Activated naive CD8-positive, alpha-beta T cell (primary cell): Measurements from ENCODE around the gene ATP5PB.

Experiments used
- H3K27ac Mint-ChIP-seq: one replicate; pipeline ENCODE4 v1.8.0; 2021; ENCODE audit warnings: mixed read lengths
- H3K27me3 Mint-ChIP-seq: one replicate; pipeline ENCODE4 v1.8.0; 2021; ENCODE audit warnings: mixed read lengths
- H3K36me3 Mint-ChIP-seq: one replicate; pipeline ENCODE4 v1.8.0; 2021; ENCODE audit warnings: mixed read lengths
- H3K4me1 Mint-ChIP-seq: one replicate; pipeline ENCODE4 v1.8.0; 2021; ENCODE audit warnings: low read depth, mixed read lengths
- H3K4me3 Mint-ChIP-seq: one replicate; pipeline ENCODE4 v1.8.0; 2021; ENCODE audit warnings: mild to moderate bottlenecking, mixed read lengths
- H3K9me3 Mint-ChIP-seq: one replicate; pipeline ENCODE4 v1.8.0; 2021; ENCODE audit warnings: low read depth, mixed read lengths

Gene ATP5PB

DNA sequence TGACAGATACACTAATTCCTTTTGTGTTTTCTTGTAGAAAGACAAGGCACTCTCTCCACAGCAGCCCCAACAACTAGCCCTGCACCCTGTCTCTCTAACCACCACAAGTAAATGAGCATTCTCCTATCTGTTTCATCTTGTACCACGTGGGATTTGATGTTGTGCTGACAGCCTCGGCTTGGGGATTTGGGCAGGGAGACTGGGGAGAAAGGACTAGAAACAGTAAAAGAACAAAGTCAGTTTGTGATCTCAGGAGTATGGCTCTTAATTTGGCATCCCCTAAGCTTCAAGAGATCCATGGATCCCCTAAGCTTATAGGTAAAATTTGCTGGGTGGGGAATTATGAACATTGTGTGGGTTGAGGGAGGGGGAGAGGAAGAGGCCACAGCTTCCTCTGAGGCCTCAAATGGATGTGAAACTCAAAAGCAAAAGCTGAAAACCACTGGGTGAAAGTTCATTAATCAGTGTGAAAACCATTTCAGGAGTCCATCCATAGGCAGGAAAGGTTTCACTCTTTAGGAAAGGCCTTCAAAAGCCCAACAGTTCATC, 27.6 kb downstream of the ATP5PB start:
- peaks cover 9% of the 10 kb centered on the region for H3K36me3 Mint-ChIP-seq
- H3K27me3 Mint-ChIP-seq, result no peaks in the 10 kb centered on the region
- peaks cover 72% of the 10 kb centered on the region for H3K4me1 Mint-ChIP-seq
- H3K9me3 Mint-ChIP-seq, result no peaks in the 10 kb centered on the region
- peak overlapping the region; percentile 89 for H3K4me3 Mint-ChIP-seq
- peak overlapping the region; percentile 94 for H3K27ac Mint-ChIP-seq

DNA sequence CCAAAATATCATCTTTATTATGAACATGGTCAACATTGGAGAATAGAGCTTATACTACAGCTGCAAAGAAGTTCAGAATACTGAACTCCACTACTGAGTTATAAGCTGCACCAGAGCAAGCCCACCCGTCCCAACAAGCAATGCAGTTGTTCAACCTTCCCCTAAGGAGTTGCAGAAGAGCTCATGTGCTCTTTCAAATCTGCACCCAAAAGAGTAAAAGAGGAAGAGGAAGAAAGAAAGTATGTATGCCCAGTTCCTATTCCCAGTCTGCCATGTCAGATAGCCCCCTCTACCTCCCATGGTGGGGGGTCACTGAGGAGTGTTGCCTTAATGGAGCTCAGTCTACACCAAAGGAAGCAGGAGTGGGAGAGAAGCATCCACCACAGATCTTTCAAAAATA, 31.4 kb downstream of the ATP5PB start:
- Mint-ChIP-seq H3K4me3 (no peak overlapping the region), H3K27ac (no peak overlapping the region), H3K9me3 (no peaks in the 10 kb centered on the region), H3K27me3 (no peaks in the 10 kb centered on the region), H3K36me3 (peaks cover 5% of the 10 kb centered on the region), H3K4me1 (peaks cover 48% of the 10 kb centered on the region)

DNA sequence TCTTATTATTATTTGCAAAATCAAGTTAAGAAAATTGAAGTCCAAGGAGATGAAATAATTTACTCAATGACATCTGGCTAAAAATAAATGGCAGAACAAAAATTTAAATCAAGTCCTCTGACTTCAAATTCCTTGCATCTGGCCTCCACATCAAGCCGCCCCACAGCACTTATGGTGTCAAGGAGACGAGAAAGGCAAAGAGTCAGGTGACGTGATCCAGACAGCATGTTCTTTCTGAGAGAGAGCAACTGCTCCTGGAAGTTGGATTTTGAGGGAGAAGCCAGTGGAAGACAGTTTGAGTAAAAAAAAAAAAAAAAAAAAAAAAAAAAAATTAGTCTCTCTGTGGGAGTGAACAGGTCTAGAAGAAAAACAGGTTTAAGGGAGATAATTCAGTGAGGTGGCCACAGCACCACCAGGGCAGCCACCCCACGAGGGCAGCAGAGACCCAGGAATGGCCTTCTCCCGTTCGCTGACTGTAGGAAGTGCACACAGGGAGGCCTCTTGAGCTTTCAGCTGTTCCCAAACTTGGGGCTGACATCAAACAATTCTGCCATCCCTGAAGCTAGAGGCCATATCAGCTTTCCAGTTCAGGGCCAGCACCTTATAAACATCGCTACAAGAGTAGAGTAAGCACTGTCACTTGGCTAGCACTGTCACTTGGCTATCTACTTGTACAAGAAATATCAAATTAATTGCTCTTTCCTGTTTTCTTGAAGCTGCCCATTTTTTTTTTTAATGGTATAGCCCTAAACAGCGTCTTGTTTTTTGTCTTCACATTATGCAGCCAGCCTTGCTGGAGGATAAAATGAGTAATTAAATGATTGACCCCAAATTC, 32.3 kb downstream of the ATP5PB start:
- Mint-ChIP-seq H3K27me3 (no peaks in the 10 kb centered on the region), H3K27ac (peak overlapping the region; percentile 16), H3K9me3 (no peaks in the 10 kb centered on the region), H3K4me3 (no peak overlapping the region), H3K36me3 (peaks cover 5% of the 10 kb centered on the region), H3K4me1 (peaks cover 39% of the 10 kb centered on the region)

DNA sequence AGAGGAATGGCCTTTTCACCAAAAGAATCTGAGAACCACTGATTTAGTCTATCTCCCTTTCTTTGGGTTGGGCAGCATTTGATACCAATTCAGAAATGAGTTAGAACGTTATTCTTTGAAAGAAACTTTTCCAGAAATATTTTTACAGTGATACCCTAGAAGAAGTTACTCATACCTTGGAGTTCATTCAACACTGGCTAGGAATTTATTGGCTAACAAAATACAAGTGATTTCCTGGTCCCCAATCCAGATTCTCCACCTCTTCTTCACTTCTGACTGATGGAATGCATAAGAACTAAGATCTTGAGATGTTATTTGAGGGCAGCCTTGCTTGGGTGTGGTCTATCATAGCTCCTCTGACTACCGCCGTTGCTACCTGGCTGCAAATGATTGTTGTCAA, 33.9 kb downstream of the ATP5PB start:
- H3K4me3 Mint-ChIP-seq, result no peak overlapping the region
- H3K27me3 Mint-ChIP-seq, result no peaks in the 10 kb centered on the region
- no peaks in the 10 kb centered on the region for H3K36me3 Mint-ChIP-seq
- H3K9me3 Mint-ChIP-seq, result no peaks in the 10 kb centered on the region
- H3K27ac Mint-ChIP-seq, result no peak overlapping the region
- H3K4me1 Mint-ChIP-seq, result peaks cover 23% of the 10 kb centered on the region

DNA sequence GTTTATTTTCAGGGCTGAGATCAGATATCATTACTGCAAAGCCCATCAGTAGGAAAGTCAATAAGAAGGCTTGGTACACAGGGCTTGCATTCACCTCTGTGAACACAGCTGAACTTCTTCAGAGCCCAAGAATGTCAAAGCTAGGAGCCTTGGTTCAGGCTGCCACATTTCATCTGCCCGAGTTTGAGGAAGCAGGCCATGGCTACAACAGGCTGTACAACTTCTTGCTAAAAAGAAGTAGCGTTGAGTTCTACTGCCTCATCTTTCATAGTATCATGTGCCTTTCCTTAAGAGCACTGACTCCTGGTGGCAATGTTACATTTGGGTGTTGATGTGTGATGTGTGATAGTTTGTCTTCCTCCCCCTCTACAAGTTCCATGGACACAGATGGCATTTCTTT, 34.6 kb downstream of the ATP5PB start:
- no peaks in the 10 kb centered on the region for H3K36me3 Mint-ChIP-seq
- no peaks in the 10 kb centered on the region for H3K27me3 Mint-ChIP-seq
- peaks cover 16% of the 10 kb centered on the region for H3K4me1 Mint-ChIP-seq
- H3K4me3 Mint-ChIP-seq, result no peak overlapping the region
- no peak overlapping the region for H3K27ac Mint-ChIP-seq
- no peaks in the 10 kb centered on the region for H3K9me3 Mint-ChIP-seq

DNA sequence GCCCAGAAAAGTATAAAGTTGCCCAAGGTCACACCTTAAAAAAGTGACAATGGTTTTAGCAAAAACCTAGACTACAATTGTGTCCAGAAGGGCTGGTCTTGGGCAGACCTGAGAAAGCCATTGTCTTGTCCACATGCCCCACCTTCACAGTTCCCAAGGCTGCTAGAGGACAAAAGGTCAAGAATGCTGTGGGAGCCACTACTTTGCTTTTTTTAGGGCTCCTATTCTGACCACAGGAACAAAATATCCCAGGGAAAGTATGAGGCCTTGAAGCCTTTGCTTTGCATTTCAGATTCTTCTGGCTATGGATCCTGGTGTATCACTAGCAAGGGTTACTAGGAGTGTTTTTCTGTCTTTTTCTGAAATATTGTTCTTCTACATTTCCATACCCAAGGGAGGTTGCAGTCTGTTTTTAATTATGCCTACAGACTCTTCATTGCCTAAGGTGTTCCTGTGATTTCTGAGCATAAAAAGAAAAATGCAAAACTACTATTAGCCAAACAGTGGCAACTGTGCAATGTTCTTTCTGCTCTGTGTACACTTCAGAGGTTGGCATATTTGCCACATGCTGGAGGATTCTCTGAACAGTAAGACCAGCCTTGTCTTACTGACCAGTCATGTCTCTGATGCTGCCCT, 35.2 kb downstream of the ATP5PB start:
- Mint-ChIP-seq H3K9me3 (no peaks in the 10 kb centered on the region), H3K4me3 (no peak overlapping the region), H3K4me1 (peaks cover 15% of the 10 kb centered on the region), H3K27ac (no peak overlapping the region), H3K36me3 (no peaks in the 10 kb centered on the region), H3K27me3 (no peaks in the 10 kb centered on the region)

DNA sequence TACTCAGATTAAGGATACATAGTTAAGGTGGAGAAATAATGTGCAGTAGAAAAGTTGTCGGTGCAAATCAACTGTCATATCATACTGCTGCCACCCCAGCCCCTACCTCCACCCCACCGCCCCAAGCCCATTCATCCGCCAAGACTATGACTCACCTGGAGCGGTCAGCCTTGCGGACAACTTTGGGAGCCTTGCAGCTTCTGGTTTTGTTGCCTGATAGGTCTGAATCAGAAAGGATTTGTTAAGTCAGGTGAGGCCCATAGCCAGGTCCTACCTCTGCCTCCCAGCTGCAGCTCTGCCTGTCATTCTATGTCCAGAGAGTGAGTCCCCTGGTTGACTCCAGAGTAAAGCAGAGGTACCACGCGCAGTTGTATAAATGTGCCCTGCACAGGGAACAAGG, 37.2 kb downstream of the ATP5PB start:
- Mint-ChIP-seq H3K36me3 (no peaks in the 10 kb centered on the region), H3K9me3 (no peaks in the 10 kb centered on the region), H3K27ac (no peak overlapping the region), H3K4me3 (no peak overlapping the region), H3K4me1 (peaks cover 8% of the 10 kb centered on the region), H3K27me3 (no peaks in the 10 kb centered on the region)

DNA sequence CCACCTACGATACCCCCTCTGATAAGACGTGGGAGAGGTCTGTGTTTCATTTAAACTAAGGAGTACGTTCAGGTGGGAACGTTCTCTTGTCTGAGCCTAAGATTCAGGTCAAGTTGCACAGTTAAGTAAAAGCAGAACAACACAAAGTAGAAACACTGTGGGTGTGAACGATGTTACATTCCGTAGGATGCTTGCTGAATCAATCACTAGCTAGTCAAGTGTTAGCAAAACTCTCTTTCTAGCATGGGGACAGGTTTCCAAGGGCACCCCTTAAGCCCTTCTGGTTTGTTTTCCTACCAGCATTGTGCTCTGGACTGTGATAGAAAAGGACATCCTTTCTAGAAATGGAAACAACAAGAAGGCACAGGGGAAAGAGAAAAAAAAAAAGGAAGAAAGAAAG, 37.9 kb downstream of the ATP5PB start:
- Mint-ChIP-seq H3K4me1 (peaks cover 2% of the 10 kb centered on the region), H3K27me3 (no peaks in the 10 kb centered on the region), H3K27ac (no peak overlapping the region), H3K4me3 (no peak overlapping the region), H3K36me3 (no peaks in the 10 kb centered on the region), H3K9me3 (no peaks in the 10 kb centered on the region)

DNA sequence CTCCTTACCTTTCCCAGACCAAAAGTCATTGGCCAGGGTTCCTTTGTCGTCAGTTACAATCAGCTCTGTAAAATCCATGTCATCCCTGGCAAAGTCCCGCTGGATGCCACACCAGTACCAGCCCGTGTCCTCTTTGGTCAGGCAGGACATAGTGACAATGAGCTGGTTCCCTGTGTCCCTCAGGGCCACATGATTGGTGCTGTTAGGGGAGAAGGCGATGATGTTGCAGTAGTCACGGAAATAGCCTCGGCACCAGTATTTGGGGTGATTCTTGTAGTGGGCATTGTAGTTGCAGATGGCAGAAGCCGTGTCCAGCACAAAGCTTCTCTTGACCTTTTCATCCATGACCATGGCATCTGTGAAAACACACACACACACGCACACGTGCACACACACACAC, 39.4 kb downstream of the ATP5PB start:
- H3K4me1 Mint-ChIP-seq, result peaks cover 2% of the 10 kb centered on the region
- no peak overlapping the region for H3K27ac Mint-ChIP-seq
- no peak overlapping the region for H3K4me3 Mint-ChIP-seq
- no peaks in the 10 kb centered on the region for H3K36me3 Mint-ChIP-seq
- H3K9me3 Mint-ChIP-seq, result no peaks in the 10 kb centered on the region
- no peaks in the 10 kb centered on the region for H3K27me3 Mint-ChIP-seq

DNA sequence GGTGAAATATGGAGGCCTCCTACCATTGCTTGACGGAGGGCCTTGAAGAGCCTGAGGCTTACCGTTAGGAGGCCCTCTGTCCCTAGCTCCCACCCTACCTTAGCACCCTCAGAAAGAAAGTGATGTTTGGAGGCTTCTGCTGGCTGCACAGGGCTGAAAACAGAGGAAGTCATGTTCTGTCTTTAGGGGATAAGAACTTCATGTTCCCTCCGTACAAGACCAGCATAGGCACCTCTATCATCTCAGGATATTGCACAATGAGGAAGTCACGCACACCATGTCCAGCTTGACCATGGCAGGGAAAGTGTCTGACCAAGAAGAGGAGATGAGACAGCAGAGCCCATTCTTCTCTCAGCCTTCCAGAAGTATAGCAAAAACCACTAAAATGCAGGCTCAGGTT, 40.3 kb downstream of the ATP5PB start:
- Mint-ChIP-seq H3K4me3 (no peak overlapping the region), H3K27me3 (no peaks in the 10 kb centered on the region), H3K4me1 (peaks cover 2% of the 10 kb centered on the region), H3K36me3 (no peaks in the 10 kb centered on the region), H3K9me3 (no peaks in the 10 kb centered on the region), H3K27ac (no peak overlapping the region)

DNA sequence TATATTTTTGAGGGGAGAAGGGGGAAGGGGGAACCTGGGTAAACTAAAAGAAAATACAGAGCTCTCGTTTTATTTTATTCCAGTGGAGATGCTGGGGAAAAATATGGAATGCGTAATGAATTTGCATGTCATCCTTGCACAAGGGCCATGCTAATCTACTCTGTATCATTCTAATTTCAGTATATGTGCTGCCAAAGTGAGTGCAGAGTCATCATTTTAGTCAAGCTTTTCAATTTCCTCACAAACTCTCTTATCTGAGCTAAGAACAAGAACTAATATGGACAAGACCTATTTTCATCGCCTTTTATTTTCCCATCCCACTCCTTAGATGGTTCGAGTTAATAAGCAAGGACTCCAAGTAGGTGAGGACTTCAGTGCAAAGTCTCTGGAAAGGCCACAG, 41.0 kb downstream of the ATP5PB start:
- Mint-ChIP-seq H3K36me3 (no peaks in the 10 kb centered on the region), H3K9me3 (peaks cover 6% of the 10 kb centered on the region), H3K27me3 (no peaks in the 10 kb centered on the region), H3K4me3 (no peak overlapping the region), H3K4me1 (no peaks in the 10 kb centered on the region), H3K27ac (no peak overlapping the region)

DNA sequence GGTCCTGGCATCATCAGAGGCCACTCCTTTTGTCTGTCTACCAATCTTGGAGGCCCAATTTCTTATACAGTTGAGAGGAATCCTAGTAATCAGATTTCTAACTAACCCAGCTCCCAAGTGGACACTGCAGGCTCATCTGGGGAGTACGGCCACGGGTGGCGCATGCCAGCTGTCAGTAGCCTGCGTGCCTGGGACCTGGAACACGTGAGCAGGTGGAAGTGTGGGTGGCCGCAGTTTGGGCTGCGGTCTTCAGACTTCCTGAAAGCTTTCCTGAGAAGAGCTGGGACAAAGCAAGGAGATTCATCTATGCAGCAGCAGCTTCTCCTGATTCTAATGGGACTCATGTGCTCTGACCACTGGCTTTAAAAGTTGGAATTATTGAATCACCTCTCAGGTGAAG, 41.8 kb downstream of the ATP5PB start:
- H3K27ac Mint-ChIP-seq, result no peak overlapping the region
- H3K27me3 Mint-ChIP-seq, result no peaks in the 10 kb centered on the region
- no peaks in the 10 kb centered on the region for H3K36me3 Mint-ChIP-seq

DNA sequence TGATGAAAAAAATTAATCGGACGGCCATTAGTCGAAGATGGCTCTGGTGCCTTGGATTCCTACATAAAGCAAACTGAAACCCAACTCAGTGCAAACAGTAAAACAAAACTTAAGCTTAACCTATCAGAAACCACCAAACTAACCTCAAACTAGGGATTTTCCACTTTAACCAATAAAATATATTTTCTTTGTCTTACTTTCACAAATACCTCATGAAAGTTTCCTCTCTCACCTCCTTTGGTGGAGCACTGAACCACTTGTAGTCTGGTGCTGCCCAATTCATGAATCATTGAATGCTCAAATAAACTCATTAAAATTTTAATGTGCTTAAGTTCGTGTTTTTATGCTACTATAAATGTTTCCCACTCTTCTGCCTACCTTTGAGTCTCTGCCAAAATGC, 47.1 kb downstream of the ATP5PB start:
- Mint-ChIP-seq H3K36me3 (no peaks in the 10 kb centered on the region), H3K4me1 (peaks cover 21% of the 10 kb centered on the region), H3K4me3 (no peak overlapping the region), H3K27me3 (no peaks in the 10 kb centered on the region), H3K27ac (peak overlapping the region; percentile 48), H3K9me3 (peaks cover 6% of the 10 kb centered on the region)

More for the DNA sequence above, 41.8 kb downstream of the ATP5PB start:
- no peaks in the 10 kb centered on the region for H3K4me1 Mint-ChIP-seq
- peaks cover 6% of the 10 kb centered on the region for H3K9me3 Mint-ChIP-seq
- no peak overlapping the region for H3K4me3 Mint-ChIP-seq

DNA sequence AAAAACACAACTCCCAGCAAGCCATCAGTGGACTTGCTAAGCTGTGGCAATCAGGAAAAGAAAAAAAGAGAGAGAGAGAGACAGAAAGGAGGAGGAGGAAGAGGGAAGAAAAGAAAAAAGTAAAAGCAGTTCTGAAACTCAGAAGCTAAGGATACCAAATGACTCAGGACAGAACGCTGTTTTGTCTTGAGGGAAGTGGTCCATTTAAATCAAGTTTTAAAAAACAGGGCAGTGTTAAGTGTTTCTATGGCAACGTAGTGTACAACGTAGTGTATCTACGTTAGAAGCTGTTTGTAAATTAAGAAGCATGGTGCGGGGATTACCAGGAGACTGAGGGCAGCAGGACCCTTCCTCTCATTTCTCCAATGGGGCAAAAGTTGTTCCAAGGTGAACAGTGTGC, 48.3 kb downstream of the ATP5PB start:
- Mint-ChIP-seq H3K4me3 (no peak overlapping the region), H3K9me3 (peaks cover 6% of the 10 kb centered on the region), H3K27ac (no peak overlapping the region), H3K27me3 (no peaks in the 10 kb centered on the region), H3K4me1 (peaks cover 24% of the 10 kb centered on the region), H3K36me3 (no peaks in the 10 kb centered on the region)

DNA sequence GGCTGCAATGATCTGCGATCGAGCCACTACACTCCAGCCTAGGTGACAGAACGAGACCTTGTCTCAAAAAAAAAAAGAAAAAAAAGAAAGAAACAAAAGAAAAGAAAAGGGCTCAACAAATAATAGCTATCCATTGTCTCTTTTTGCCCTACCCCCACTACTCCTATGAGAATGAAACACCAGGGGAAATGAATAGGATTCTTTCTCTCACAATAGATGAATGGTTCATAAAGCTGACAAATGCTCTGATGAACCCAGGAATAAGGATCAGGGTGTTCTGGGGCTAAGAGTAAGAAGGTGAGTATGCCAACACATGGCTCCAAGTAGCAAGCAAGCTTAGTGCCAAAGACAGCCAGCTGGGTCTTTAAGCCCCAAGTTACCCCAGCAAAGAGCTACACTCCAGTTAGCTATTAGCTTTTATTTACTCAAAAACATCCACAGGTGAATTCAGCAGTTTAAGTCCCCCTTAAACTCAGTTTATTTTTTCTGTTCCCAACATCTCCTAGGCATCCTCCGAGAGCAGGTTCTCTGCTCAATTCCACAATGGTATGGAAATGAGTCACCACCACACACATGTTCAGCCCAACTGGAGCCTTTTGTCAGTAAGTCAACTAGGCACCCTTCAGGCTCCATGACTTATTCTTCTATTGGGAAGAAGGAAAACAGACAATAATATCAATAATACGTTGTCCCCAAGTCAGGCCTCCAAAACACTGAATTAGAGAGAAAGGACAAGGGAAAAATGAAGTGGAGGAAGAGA, 49.9 kb downstream of the ATP5PB start:
- peaks cover 6% of the 10 kb centered on the region for H3K9me3 Mint-ChIP-seq
- no peak overlapping the region for H3K27ac Mint-ChIP-seq
- peaks cover 38% of the 10 kb centered on the region for H3K4me1 Mint-ChIP-seq
- no peaks in the 10 kb centered on the region for H3K36me3 Mint-ChIP-seq
- no peak overlapping the region for H3K4me3 Mint-ChIP-seq
- H3K27me3 Mint-ChIP-seq, result no peaks in the 10 kb centered on the region
